Smooth muscle cell of the brain vasculature (primary cell): ENCODE results near the gene PRR5L.
A peak's percentile ranks its signal among the peaks of the same experiment; 100 is the strongest.

Source experiments
- DNase-seq: peaks from one replicate; pipeline ENCODE4 v3.0.0-alpha.2; 2012; ENCODE audit warnings: low read depth, low spot score

The PRR5L gene

GRCh38 chr11:36400766-36401455 is 104.8 kb downstream of the PRR5L start:
- no peak for DNase-seq

DNA sequence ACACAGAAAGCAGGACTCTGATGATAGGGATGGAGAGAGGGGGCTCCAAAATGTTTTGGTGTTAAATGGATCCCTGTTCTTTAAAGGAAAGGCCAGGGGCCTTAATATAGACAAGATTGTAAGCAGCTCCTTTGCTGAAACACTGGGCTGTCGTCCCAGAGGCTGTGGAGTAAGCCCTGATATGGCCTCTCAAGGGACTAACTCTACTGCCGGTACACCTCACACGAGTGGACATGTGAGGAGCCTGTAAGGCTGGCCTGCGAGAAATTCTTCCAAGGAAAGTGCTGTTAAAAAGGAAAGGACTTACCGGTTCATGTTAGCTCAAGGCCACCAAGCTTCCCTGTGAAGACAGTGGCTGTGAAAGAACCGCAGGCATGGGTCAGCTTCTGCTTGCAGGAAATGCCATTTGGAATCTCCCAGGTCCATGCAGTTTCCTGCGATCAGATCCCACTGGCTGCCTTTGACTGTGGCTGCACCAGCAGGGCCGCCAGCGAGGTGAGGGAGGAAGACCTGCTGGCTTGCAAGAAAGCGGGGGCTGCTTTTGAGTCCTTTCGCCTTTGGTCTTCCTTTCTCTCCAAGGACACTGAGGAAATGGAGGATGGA is 106.6 kb downstream of the PRR5L start:
- no peak for DNase-seq

DNA sequence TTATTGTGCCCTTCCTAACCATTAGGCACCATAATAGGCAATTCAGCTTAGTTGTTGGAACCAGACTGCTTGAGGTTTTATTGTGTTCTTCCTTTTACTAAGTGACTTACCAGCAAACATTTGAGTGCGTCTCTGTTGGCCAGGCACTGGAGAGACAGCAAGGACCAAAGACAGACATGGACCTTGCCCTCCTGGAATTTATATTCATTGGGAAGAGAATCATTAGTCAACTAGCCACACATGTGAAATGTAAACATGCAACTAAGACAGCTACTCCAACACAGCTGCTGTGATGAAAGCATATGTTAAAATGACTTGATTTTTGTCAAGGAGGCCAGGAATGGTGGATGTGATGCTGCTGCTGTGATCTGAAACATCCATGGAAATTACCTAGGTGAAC is 107.6 kb downstream of the PRR5L start:
- DNase-seq, result no peak

DNA sequence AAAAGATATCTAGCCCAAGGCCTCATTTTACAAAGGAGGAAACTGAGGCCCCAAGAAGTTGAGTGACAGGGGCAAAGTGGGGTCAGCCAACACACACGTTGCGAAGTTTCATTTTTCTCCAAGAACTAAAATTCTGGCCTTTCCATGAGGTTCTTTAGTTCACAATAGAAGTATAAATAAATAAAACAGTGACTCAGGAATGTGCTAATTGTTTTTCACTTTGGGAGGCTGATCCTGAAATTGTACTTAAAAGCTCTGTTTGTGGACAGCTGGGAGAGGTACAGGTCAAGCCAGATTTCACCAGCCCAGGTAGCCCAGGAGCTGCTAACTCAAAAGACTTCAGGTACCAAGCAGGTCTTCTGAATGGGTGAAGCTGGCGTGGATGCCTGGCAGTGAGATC is 108.7 kb downstream of the PRR5L start:
- DNase-seq, result no peak

DNA sequence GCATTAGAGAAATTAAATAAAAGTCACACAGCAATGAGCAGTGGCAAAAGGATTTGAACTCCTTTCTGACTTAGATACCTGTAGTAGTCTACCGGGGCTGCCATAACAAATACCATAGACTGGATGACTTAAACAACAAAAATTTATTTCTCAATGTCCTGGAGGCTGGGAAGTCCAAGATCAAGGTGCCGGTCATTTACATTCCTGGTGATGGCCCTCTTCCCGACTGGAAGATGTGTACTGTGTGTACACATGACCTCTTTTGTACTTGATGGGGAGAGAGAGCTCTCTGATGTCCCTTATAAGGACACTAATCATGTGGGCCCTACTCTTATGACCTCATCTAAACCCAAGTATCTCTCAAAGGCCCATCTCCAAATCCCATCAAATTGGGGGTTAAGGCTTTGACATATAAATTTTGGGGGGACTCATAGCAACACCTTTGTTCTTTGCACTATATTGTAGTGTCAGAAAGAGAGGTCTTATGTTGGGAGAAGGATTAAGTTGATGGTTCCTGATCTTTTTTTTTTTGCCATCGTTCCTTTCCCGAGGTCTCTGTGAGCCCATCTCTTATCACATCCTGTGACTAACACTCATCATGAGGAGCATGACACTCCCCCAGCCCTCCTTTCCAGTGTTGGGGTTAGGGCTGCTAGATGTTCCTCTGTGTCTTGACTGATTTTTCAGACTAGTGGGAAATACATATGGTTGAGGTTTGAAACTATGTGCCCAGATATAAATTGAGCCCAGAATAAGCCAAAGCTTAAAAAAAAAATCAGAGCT is 109.7 kb downstream of the PRR5L start:
- no peak for DNase-seq

DNA sequence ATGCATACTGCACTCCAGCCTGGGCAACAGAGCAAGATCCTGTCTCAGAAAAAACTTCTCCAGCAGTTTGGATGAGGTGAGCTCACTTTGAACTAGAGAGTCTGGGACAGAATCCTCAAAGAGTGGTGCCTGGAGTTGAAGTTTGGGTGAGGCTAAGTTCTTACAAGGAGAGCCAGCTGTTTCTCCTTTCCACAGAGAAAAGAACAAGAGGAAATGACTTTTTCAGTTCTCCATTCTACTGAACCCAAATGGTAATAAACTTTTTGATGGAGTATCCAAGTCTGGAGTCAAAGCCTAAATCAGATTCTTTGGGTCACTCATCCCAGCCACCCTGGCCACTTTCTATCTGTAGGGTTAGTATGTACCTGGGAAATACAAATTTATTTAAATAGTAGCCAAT is 111.3 kb downstream of the PRR5L start:
- DNase-seq, result no peak

DNA sequence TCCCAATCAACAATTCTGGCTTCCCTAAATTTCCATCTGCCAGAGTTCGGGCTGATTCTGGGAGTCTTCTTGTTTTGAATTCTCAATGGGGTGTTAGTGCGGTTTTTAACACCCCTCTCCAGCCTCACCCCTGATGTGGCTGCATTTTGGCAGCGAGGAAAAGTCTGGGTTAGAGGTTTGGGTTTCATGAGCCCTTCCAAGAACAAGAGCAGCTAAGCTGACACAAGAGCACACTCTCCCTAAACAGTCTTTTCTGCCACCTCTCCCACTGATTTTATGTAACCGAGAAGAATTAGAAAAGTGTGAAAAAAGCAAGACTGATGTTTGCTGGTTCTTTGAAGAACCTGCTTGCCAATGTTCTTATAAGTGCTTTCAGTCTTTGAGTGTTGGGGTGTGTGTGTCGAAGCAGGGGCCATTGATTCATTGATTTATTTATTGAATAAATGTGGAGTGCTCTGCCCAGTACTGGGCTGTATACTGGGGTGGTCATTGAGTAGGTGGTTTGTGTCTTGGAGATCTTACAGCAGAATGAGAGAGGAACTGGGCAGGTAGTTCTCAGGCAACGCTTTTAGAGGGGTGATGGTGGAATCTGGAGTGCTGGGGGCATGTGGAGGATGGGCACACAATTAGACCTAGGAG is 112.5 kb downstream of the PRR5L start:
- DNase-seq, result no peak

GRCh38 chr11:36409152-36409816 is 113.2 kb downstream of the PRR5L start:
- DNase-seq, result no peak

- no peak for DNase-seq
Measured at GRCh38 chr11:36411202-36411640, 115.1 kb downstream of the PRR5L start.

- DNase-seq, result no peak
Measured at GRCh38 chr11:36412781-36413383, 116.8 kb downstream of the PRR5L start.

GRCh38 chr11:36417154-36417553 is 121.1 kb downstream of the PRR5L start:
- no peak for DNase-seq

DNA sequence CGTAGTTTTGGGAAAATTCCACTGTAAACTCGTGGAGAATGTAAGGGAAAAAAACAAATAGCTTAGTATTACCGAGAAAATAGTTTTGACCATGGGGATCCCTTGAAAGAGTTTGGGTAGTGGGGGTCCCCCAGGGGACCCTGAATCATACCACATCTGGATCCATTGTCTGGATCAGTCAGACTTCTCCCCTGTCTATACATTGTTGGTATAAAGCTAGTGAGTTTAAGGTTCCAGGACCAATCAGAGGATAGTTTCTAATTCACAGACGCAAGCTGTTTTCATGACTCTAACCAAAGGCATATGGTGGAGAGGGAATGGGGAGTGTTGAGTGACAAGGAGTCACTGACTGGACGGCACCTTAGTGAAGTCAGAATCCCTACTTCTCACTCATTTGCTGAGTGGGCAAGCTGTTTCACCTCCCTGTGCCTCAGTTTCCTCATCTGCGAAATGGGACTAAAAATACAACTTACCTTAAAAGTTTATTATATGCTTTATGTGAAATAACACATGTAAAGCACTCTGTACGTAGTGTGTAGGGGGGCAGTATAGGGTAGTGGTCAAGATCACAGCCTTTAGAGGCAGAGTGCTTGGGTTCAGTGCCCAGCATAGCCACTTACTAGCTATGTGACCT is 123.8 kb downstream of the PRR5L start:
- DNase-seq, result no peak

GRCh38 chr11:36421546-36422155 is 125.6 kb downstream of the PRR5L start:
- no peak for DNase-seq

DNA sequence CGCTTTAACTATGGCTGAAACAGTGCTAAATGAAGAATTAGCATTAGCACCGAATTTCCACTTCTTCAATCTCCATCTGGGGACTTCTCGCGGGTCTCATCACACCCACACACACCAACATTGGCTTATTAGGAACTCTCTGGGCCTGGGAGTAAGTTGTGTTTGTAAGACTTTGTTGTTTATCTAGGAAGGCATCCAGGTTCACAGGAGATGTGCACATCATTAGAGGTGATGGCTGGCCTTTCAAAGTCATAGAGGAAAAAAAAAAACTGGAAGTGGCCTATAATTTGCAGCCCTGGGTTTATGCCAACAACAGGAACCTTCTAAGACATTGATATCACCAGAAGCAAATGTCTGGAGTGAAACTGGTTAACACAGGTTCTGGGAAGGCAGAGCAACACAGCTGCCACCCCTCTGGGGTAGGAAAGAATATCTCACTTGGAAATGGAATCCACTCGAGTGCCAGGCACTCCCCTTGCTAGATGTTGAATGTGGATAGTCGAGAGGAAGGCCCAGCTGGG is 129.5 kb downstream of the PRR5L start:
- no peak for DNase-seq

- no peak for DNase-seq
Measured at GRCh38 chr11:36426226-36426848, 130.2 kb downstream of the PRR5L start.

DNA sequence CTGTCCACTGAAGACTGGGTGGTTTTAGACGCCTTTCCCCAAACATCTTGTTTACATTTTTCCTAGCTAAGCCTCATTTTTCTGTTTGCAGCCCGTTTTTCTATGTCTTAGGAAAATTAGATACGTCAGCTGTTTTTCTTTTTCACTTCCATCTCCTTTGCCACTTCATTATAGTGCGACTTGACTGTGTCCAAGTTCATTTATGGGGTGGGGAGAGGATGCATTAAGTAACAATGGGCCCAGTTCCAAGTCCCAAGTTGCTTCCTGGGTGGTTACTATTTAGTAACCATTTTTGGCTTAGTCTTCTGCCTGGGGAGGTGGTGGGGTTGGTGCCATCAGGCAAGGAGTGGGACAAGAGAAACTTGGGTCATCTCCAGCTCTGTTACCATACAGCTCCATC is 131.0 kb downstream of the PRR5L start:
- no peak for DNase-seq

DNA sequence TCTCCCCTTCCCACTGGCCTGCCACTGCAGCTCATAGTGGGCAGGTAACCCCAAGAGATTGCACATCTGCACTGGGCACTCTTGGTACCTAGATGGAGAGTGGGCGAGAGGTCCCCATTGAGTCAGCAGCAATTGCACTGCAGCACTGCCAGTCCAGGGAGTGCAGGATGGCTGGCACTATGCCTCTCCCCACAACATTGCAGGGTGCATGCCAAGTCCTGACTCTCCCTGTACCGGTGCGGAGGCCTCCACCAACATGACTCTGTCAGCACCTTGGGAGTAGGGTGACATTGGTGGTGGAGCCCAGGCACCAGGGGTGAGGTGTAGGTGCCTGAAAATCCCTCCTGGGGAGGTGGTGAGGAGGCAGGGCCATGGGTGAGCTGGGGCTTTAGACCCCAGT is 131.8 kb downstream of the PRR5L start:
- no peak for DNase-seq

DNA sequence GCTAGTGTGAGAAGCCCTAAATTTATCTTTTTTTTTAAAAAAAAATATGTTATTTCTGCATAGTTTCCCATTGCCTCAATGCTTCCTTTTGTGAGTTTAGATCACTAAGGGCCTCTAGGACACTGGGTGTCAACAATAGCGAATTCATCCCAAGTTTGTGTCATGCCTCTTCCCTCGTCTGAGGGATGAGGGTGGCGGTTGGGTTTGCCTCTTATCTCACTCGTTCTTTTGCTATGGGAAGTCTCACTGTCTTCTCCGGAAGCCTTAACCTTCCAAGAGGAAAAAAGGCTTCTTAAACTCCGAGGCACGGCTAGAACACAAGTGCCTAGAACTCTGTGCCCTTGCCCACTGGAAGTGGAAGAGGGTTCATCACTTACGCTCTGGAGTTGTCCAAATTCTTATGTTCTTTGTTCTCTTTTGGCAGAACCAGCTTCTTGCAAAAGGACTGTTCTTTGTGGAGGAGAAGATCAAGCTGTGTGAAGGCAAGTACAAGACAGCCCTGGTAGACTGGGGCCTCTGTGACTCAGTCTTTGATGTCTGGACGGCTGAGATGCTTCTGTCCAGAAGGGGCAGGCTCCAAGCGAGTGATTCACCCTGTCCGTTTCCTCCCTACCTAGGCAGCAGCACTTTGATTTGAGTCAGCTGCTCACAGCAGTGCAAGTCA is 135.5 kb downstream of the PRR5L start:
- peak; percentile 81 for DNase-seq

DNA sequence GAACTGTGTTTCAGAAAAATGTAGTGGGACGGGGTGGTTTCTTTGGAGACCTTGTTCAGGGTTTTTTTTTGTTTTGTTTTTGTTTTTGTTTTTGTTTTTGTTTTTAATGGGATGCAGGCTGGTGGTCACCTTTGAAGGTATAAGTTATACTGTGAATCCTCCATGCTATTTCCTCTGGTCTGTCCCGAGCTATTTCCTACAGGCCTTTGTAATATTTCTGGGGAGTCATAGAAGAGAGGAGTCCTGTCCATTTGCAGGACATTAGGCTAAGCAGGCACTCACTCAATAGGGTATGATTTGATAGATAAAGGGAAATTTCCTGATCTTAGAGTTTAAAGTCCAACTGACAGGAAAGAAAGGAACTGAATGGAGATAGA is 136.0 kb downstream of the PRR5L start:
- no peak for DNase-seq
